Hematopoietic multipotent progenitor cell (in vitro differentiated cells): Measurements from ENCODE around the gene CATSPER1. TPM values are rescaled to one million over a fixed set of nuclear protein-coding genes. Genes with fewer than 3 reads are reported as not detected.
"Not testable (repeated sequence)": the region's sequence is repeated elsewhere in the genome, so short reads cannot be mapped to it uniquely, and the experiment has no call there.

Experiments used
- DNase-seq, 3 donors: peaks; one replicate each; pipeline ENCODE4 v3.0.0-alpha.2; 2011 to 2015; ENCODE audit warnings: low read depth in 2 of 3, low spot score in 2 of 3
- total RNA-seq: library from RNA; depleted of rRNA; stranded (reverse); fragments of >200 nt; gene quantifications from one replicate; pipeline ENCODE4 v1.2.3, GENCODE V29; 2012

CATSPER1 gene
- total RNA-seq, 1 donor = 0.27 TPM

DNA sequence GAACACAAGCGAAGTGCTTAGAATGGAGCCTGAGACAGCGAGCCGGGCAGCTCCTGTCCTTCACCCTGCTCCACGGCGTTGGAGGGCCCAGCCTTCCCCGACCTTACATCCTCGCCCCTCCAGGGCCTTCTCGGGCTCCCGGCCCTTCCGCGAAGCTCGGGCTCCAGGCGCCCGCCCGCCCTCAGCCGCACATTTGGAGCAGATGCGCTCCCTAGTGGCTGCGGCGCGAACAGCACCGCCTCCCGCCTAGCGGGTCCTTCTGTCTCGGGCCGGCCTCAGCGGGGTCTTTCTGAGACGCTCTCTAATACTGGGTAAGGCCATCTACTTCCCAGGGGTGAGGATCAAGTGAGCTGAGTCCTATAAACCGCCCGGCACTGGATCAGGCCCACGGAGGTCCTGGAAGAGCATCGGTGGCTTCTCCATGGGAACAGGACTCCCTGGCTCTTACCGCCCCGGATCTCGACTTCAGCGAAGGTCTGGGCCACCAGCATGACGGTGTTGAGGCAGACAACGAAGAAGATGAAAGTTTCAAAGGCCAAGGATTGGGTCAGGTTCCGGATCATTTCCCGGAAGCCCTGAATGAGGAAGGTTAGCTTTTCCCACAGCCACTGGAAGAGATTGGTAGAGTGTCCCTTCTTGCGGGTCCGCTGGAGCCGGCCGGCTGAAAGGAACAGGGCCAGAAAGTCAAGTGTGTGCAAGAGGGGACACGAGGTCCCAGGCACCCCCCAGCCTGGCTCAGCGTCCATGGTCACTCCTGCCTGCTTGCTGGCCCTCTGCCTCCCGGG lies 3.7 kb downstream of the CATSPER1 start:
- DNase-seq = peak; percentile 60 to 74 (median 63)

- peak in 2 of 3 donors; percentile 76 to 84 for DNase-seq
These were observed 5.5 kb downstream of the CATSPER1 start for GRCh38 chr11:66020618-66021357.

DNA sequence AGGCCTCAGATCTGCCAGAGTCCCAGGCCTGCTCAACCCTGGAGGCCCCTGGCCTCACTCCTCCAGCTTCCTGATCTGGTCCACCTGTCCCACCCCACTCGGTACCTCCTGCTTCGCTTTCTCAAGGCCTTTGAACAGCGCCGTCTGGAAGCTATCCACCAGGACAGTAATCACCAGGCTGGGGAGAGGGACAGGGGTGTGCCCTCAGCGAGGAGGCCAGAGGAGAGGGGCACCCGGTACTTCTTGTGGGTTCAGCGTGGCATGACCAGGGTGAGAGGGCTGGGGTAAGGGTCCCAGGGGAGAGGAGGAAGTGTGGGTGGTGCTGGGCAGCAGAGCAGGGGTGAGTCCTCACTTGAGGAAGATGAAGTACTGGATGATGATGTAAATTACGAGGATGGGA lies 6.1 kb downstream of the CATSPER1 start:
- DNase-seq = no peak

DNA sequence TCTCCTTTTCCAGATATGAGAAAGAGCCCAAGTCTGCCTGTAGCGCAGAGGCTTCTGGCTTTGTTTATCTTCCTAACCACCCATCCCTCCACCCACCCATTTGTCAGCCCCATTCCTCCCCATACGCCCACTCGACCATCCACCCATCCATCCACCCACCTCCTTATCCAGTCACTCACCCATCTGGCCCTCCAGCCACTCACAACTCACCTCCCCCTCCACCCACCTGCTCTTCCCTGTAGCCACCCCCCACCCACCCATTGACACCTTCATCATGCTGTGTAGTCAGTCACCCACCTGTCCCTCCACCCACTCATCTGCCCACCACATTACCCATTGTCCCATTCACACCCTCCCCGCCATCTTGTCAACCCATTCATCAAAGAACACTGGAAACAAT lies 9.0 kb downstream of the CATSPER1 start:
- no peak for DNase-seq

DNA sequence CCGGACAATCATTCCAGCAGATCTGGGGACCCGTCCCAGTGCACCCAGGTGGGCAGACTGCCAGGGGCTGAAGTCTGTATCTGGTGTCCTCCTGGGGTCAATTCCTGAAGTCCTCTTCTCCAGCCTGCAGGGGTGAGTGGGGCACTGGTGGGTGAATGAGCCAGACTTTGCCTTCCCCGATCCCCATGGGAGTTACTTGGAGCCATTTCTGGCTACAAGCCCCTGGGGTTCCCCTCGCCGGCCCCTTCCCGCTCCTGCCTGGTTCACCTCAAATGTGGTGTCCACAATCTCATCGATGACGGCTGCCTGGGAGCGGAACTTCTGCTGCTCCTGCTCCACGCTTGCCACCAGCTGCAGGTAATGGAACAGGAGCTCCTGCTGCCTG lies 9.5 kb downstream of the CATSPER1 start:
- no peak for DNase-seq

- DNase-seq = no peak
These were observed 10.1 kb downstream of the CATSPER1 start for GRCh38 chr11:66015936-66016792.

- DNase-seq = no peak
These were observed 10.8 kb downstream of the CATSPER1 start for GRCh38 chr11:66015454-66015881.

- no peak for DNase-seq
These were observed 11.3 kb downstream of the CATSPER1 start for GRCh38 chr11:66014804-66015453.

DNA sequence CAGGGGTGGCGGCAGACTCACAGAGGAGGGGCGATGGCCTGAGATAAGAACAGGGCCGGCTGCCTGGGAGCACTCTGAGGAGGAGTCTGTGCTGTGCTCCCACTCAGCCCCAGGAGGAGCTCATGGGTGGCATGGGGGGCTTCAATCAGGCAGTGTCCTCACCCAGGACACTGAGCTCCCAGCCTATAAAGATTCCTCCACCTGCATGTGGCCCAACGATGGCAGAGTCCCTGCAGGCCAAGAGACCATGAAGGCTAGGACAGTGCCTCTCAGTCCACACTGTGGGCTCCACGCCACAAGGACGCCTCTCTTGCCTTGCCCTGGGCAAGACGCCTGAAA lies 12.5 kb downstream of the CATSPER1 start:
- DNase-seq = no peak

GRCh38 chr11:66012946-66013761 lies 13.1 kb downstream of the CATSPER1 start:
- DNase-seq = peak in 1 of 3 donors; percentile 44

DNA sequence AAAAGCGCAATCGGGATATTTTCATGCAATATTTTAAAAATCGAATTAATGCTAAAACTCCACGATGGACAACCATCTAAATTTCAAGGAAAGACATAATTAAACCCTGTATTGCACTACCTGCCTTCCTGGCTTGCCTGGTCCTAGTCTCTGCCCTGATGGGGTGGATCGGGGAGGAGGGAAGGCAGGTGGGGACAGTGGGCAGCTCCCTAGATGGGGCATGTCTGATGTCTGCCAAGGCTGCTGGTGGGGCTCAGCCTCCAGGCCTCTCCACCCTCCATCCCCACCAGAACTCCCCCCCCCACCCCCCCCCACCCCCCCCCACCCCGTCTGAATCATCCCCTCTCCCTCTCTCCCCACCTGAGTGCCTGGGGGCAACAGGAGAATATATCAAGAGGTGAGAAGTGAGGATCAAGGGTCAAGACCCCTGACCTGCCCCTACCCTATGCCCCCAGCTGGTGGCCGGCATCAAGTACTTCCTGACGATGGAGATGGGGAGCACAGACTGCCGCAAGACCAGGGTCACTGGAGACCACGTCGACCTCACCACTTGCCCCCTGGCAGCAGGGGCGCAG lies 13.8 kb downstream of the CATSPER1 start:
- no peak for DNase-seq

DNA sequence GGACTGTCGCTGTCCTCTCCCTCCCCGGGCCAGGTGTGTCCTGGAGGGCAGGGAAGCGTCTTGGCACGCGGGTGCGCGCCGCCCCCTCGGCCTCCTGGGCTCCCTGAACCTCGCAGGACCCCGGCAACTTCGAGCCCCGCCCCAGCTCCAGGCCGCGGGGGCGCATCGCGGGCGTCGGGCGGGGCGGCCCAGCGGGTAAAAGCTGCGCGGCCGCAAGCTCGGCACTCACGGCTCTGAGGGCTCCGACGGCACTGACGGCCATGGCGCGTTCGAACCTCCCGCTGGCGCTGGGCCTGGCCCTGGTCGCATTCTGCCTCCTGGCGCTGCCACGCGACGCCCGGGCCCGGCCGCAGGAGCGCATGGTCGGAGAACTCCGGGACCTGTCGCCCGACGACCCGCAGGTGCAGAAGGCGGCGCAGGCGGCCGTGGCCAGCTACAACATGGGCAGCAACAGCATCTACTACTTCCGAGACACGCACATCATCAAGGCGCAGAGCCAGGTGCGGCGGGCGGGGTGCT lies 14.4 kb downstream of the CATSPER1 start, which contains the start of gene CST6:
Gene CST6 (plus strand): TSS at position 224 of the 519 bp plus-strand sequence. CDS start 37 bp downstream, at position 261.
- no peak for DNase-seq

GRCh38 chr11:66011239-66011784 lies 15.0 kb downstream of the CATSPER1 start:
- no peak for DNase-seq

DNA sequence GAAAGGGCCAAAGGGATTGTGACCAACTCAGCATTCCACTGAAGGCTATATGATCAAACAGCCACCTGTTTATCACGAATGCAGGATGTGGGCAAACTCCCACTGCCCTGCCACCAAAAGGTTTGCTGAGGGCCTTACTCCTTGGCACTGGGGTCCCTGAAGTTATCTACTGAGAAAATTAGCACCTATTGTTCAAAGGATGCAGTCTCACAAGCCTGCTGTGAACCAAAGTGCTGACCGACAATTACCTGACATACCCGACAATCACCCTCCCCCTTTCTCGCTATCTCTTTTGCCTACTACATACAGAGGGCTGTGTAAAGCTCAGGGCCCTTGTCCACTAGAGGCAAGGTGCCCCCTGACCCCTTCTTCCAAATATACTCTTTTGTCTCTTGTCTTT lies 16.2 kb downstream of the CATSPER1 start:
- DNase-seq = not testable (repeated sequence)

DNA sequence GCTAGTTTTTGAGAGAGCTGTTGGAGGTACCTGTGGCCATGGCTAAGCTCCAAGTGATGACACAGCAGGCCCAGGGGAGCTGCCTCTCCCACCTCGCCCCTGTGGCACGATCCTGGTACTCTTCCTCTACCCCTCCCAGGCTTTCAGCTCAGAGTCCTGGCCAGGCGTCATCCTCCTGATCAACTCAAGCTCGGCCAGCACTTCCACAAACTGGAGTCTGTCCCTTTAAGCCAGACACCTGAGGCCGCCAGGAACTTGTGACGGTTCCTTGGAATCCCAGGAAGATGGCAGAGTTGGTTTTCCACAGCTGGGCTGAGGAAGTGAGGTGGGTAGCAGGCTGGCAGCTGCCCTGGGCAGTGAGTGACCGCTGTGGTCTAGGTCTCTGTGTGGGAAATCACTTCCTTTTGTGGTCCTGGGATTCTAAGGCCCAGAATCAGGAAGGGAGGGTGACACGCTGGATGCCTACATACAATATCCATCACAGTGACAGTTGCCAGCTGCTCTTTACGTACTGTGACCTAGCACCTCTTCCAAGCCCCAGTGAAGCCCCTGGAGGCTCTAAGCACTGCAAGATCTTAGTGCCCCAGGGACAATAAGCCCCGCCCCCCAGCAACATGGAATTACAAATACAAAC lies 17.7 kb downstream of the CATSPER1 start:
- no peak for DNase-seq

GRCh38 chr11:66008095-66008467 lies 18.2 kb downstream of the CATSPER1 start:
- DNase-seq = no peak

DNA sequence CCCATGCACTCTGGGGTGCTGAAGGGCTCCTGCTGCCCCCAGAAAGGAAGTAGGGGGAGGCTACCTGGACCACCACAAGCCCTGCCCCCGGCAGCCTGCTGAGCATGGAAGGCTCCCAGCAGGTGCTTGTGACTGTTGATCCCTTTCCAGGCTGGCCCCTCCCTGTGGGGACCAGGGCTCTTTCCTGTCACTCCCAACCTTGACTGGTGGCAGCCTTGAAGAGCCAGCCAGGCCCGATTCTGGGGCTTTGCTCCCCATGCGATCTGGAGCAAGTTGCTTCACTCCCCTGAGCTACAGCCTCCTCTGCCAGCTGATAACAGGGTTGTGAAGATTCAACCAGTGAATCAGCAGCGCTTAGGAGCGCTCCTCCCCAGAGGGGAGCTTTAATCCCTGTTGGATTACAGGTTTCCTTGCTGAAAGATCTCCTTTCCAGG lies 19.1 kb downstream of the CATSPER1 start:
- no peak for DNase-seq

GRCh38 chr11:66006891-66007176 lies 19.4 kb downstream of the CATSPER1 start:
- no peak for DNase-seq
